H1 (cell line): ENCODE data around the gene ASPHD2. TPM values are rescaled to one million over a fixed set of nuclear protein-coding genes. Genes with fewer than 3 reads are reported as not detected.

ENCODE experiments used
- CTCF ChIA-PET: fragments of 300-600 bp; sonication (Branson Sonifier 250); formaldehyde crosslinking; loops from one replicate; lab custom pipeline; 2021; ENCODE audit not compliant: partially characterized antibody; lab: Charles Lee
- POLR2A ChIA-PET: fragments of 300-600 bp; sonication (Branson Sonifier 250); formaldehyde crosslinking; loops from one replicate; lab custom pipeline; 2021; ENCODE audit warnings: inconsistent platforms; ENCODE audit not compliant: partially characterized antibody; lab: Charles Lee
- DNase-seq, 2 experiments: peaks; one replicate each; pipeline versions ENCODE4 v3.0.0 to v3.0.0-alpha.2; 2010 to 2022; ENCODE audit warnings: low spot score in 2 of 2, low read depth in 1 of 2, mixed read lengths in 1 of 2
- FAIRE-seq: peaks from 2 replicates; lab custom pipeline; 2011; peaks lifted over from hg19 to GRCh38; lab: Jason Lieb, UNC
- H2AFZ ChIP-seq: 2 replicates; pipeline ENCODE4 v1.8.1; 2012; ENCODE audit warnings: low read length, inconsistent platforms
- H2AK5ac ChIP-seq: 2 replicates; pipeline ENCODE4 v1.6.1; 2013; ENCODE audit warnings: low read depth, low read length
- H2BK120ac ChIP-seq: replicated peaks from 2 replicates; pipeline ENCODE3; 2013; ENCODE audit warnings: low read depth, low read length, inconsistent platforms
- H2BK12ac ChIP-seq: 2 replicates; pipeline ENCODE4 v1.6.1; 2013; ENCODE audit warnings: low read depth, low read length
- H2BK15ac ChIP-seq: 2 replicates; pipeline ENCODE4 v1.6.1; 2013; ENCODE audit warnings: low read length
- H2BK20ac ChIP-seq: 2 replicates; pipeline ENCODE4 v1.6.1; 2013; ENCODE audit warnings: low read length
- H2BK5ac ChIP-seq: 2 replicates; pipeline ENCODE4 v1.6.1; 2013; ENCODE audit warnings: low read depth, low read length
- H3K14ac ChIP-seq: 2 replicates; pipeline ENCODE4 v1.6.1; 2013; ENCODE audit warnings: inconsistent platforms; ENCODE audit not compliant: insufficient read length
- H3K18ac ChIP-seq: 2 replicates; pipeline ENCODE4 v1.6.1; 2013; ENCODE audit warnings: low read length; ENCODE audit errors: extremely low read depth
- H3K23ac ChIP-seq: 2 replicates; pipeline ENCODE4 v1.6.1; 2013; ENCODE audit warnings: inconsistent platforms; ENCODE audit not compliant: insufficient read length
- H3K23me2 ChIP-seq: 2 replicates; pipeline ENCODE4 v1.6.1; 2013; ENCODE audit warnings: low read depth, low read length
- H3K27ac ChIP-seq: 2 replicates; pipeline ENCODE4 v1.6.1; 2011; ENCODE audit warnings: low read depth, low read length, inconsistent platforms
- H3K27me3 ChIP-seq, 4 experiments: replicated peaks in 1 of 4; 1 replicate in 1 of 4; 2 replicates in 3 of 4; pipeline versions ENCODE4 v1.6.1 to v1.8.1; 2011 to 2013; ENCODE audit warnings: low read length in 3 of 4, mild to moderate bottlenecking in 3 of 4, inconsistent platforms in 2 of 4, mixed read lengths in 2 of 4, moderate library complexity in 1 of 4; ENCODE audit not compliant: control insufficient read depth in 3 of 4, insufficient read depth in 3 of 4; ENCODE audit errors: extremely low read depth in 1 of 4
- H3K36me3 ChIP-seq, 4 experiments: 2 replicates each; pipeline versions ENCODE4 v1.6.1 to v1.8.1; 2011 to 2013; ENCODE audit warnings: mild to moderate bottlenecking in 4 of 4, low read length in 3 of 4, moderate library complexity in 2 of 4, control low read depth in 1 of 4, inconsistent platforms in 1 of 4; ENCODE audit not compliant: insufficient read depth in 4 of 4, control insufficient read depth in 2 of 4
- H3K4ac ChIP-seq: replicated peaks from 2 replicates; pipeline ENCODE3; 2013; ENCODE audit warnings: low read length, low read depth, mixed read lengths, inconsistent platforms; ENCODE audit not compliant: insufficient read length
- H3K4me1 ChIP-seq, 4 experiments: replicated peaks in 1 of 4; 1 replicate in 1 of 4; 2 replicates in 3 of 4; pipeline versions ENCODE4 v1.6.1 to v1.8.1; 2011 to 2013; ENCODE audit warnings: low read length in 3 of 4, inconsistent platforms in 2 of 4, mixed read lengths in 1 of 4; ENCODE audit not compliant: insufficient read depth in 4 of 4, control insufficient read depth in 3 of 4
- H3K4me2 ChIP-seq, 2 experiments: 2 replicates each; pipeline versions ENCODE4 v1.6.1 to v1.8.1; 2011 to 2013; ENCODE audit warnings: low read depth in 2 of 2, low read length in 2 of 2, control low read depth in 1 of 2, inconsistent platforms in 1 of 2, mild to moderate bottlenecking in 1 of 2; ENCODE audit not compliant: insufficient read depth in 1 of 2
- H3K4me3 ChIP-seq, 4 experiments: fragments of 200-600, 300-600 bp in 1 of 4; sonication (generic), shearing (Covaris generic), sonication (Bioruptor Twin) in 1 of 4; 2 replicates each; pipeline versions ENCODE4 v1.5.1 to v1.8.1; 2011 to 2016; ENCODE audit warnings: low read length in 4 of 4, low read depth in 3 of 4, control low read depth in 2 of 4, inconsistent platforms in 2 of 4, mild to moderate bottlenecking in 2 of 4, mixed read lengths in 1 of 4, moderate library complexity in 1 of 4; ENCODE audit not compliant: insufficient read depth in 2 of 4; ENCODE audit errors: extremely low read depth in 1 of 4
- H3K56ac ChIP-seq: replicated peaks from 2 replicates; pipeline ENCODE3; 2013; ENCODE audit warnings: low read depth, mild to moderate bottlenecking, mixed read lengths, low read length, inconsistent platforms; ENCODE audit not compliant: insufficient read length
- H3K79me1 ChIP-seq: 2 replicates; pipeline ENCODE4 v1.6.1; 2013; ENCODE audit warnings: low read depth, low read length, control low read depth
- H3K79me2 ChIP-seq, 2 experiments: 2 replicates each; pipeline versions ENCODE4 v1.6.1 to v1.8.1; 2012 to 2013; ENCODE audit warnings: low read length in 2 of 2, mild to moderate bottlenecking in 2 of 2, inconsistent platforms in 1 of 2; ENCODE audit not compliant: insufficient read depth in 2 of 2, control insufficient read depth in 1 of 2
- H3K9ac ChIP-seq, 4 experiments: replicated peaks in 1 of 4; 1 replicate in 1 of 4; 2 replicates in 3 of 4; pipeline versions ENCODE4 v1.6.1 to v1.8.1; 2011 to 2013; ENCODE audit warnings: low read depth in 3 of 4, low read length in 3 of 4, control low read depth in 2 of 4, mild to moderate bottlenecking in 2 of 4, moderate library complexity in 2 of 4, inconsistent platforms in 1 of 4; ENCODE audit errors: extremely low read depth in 1 of 4
- H3K9me3 ChIP-seq, 2 experiments: 2 replicates each; pipeline versions ENCODE4 v1.6.1 to v1.8.1; 2012 to 2013; ENCODE audit warnings: mild to moderate bottlenecking in 2 of 2, moderate library complexity in 2 of 2, control low read depth in 1 of 2, inconsistent platforms in 1 of 2, low read depth in 1 of 2, low read length in 1 of 2, mixed read lengths in 1 of 2; ENCODE audit not compliant: insufficient read depth in 2 of 2
- H4K20me1 ChIP-seq, 2 experiments: replicated peaks in 1 of 2; 2 replicates each; pipeline versions ENCODE3 to v1.8.1; 2011 to 2013; ENCODE audit warnings: inconsistent platforms in 2 of 2, low read length in 2 of 2, mild to moderate bottlenecking in 1 of 2; ENCODE audit not compliant: insufficient read depth in 2 of 2, control insufficient read depth in 1 of 2
- H4K5ac ChIP-seq: 2 replicates; pipeline ENCODE4 v1.6.1; 2013; ENCODE audit warnings: low read length, low read depth, mixed read lengths, inconsistent platforms; ENCODE audit not compliant: insufficient read length
- H4K8ac ChIP-seq: 2 replicates; pipeline ENCODE4 v1.8.0; 2013; ENCODE audit warnings: mild to moderate bottlenecking, moderate library complexity, low read length, inconsistent platforms; ENCODE audit not compliant: insufficient read depth; ENCODE audit errors: extremely low read depth
- H4K91ac ChIP-seq: replicated peaks from 2 replicates; pipeline ENCODE3; 2013; ENCODE audit warnings: low read length, mixed read lengths, inconsistent platforms; ENCODE audit not compliant: insufficient read length
- BRCA1 ChIP-seq: IDR thresholded peaks from 2 replicates; pipeline ENCODE4 v1.6.1; 2012; ENCODE audit warnings: low read depth, low read length, improper control_type of control experiment
- CBX5 ChIP-seq: fragments of 300-800, 300-1000 bp; sonication (generic); IDR thresholded peaks from 2 replicates; pipeline ENCODE4 v1.7.1; 2016; ENCODE audit warnings: antibody characterized with exemption, low read length, low read depth
- FOSL1 ChIP-seq: IDR thresholded peaks from 2 replicates; pipeline ENCODE4 v1.6.1; 2011; ENCODE audit warnings: mild to moderate bottlenecking, low read depth, low read length, moderate library complexity; ENCODE audit not compliant: insufficient read depth
- JUND ChIP-seq: IDR thresholded peaks from 2 replicates; pipeline ENCODE4 v1.6.1; 2011; ENCODE audit warnings: mild to moderate bottlenecking, improper control_type of control experiment, low read length
- KDM5A ChIP-seq: fragments of 200-600 bp; IDR thresholded peaks from 2 replicates; pipeline ENCODE4 v1.7.1; 2012; ENCODE audit warnings: mild to moderate bottlenecking, low read length, inconsistent platforms, mixed read lengths
- POLR2AphosphoS5 ChIP-seq: IDR thresholded peaks from 2 replicates; pipeline ENCODE4 v1.6.1; 2011; ENCODE audit warnings: low read depth, low read length
- RBBP5 ChIP-seq: IDR thresholded peaks from 2 replicates; pipeline ENCODE4 v1.7.1; 2012; ENCODE audit warnings: low read depth, mild to moderate bottlenecking, inconsistent platforms, low read length, moderate library complexity, borderline replicate concordance
- SIX5 ChIP-seq: IDR thresholded peaks from 2 replicates; pipeline ENCODE4 v1.6.1; 2011; ENCODE audit warnings: mild to moderate bottlenecking, low read depth, low read length
- SP4 ChIP-seq: IDR thresholded peaks from 2 replicates; pipeline ENCODE4 v1.6.1; 2012; ENCODE audit warnings: low read length, inconsistent platforms
- TAF7 ChIP-seq: optimal IDR thresholded peaks from 2 replicates; pipeline ENCODE3; 2011; ENCODE audit warnings: low read depth, mild to moderate bottlenecking, inconsistent platforms, low read length, moderate library complexity, borderline replicate concordance
- YY1 ChIP-seq: IDR thresholded peaks from 2 replicates; pipeline ENCODE4 v1.6.1; 2011; ENCODE audit warnings: low read depth, mild to moderate bottlenecking, low read length
- polyA plus RNA-seq, 7 experiments: library from polyadenylated mRNA; depleted of rRNA in 3 of 7; stranded (reverse) in 5 of 7; unstranded in 2 of 7; fragments of >200 nt in 5 of 7; fragments of 200-250 nt in 2 of 7; gene quantifications; 1 replicate in 5 of 7; 2 replicates in 1 of 7; 4 replicates in 1 of 7; pipeline versions ENCODE4 v1.2.1 to v1.2.3, GENCODE V29; 2011 to 2013; ENCODE audit warnings: missing spikeins in 2 of 7, mixed read lengths in 2 of 7
- total RNA-seq: library from RNA; stranded (reverse); fragmentation: NEBNext Ultra II Directional; extraction: Animal tissue kit (Norgen Biotek cat#: 25700); gene quantifications from 2 replicates; pipeline ENCODE4 v1.2.1, GENCODE V29; 2021
- TF ChIP-seq, protein P1 (sequence below): IDR thresholded peaks from 2 replicates; pipeline ENCODE4 v1.6.1; 2011; ENCODE audit warnings: low read length, improper control_type of control experiment
- TF ChIP-seq, protein P2 (sequence below): IDR thresholded peaks from 2 replicates; pipeline ENCODE4 v1.6.1; 2012; ENCODE audit warnings: low read length, inconsistent platforms

ASPHD2 gene
- total and polyA plus RNA-seq, 2 of the 8 experiments (the other 6 are each of a cell fraction or from before 2014, with no cell fraction given): 7.2 to 11.0 TPM

- Histone ChIP-seq H3K23me2 (no peaks in the 10 kb centered on the region; the same call in 1 of the 2 replicates), H3K9ac (no peak overlapping the region), H3K79me2 (peaks cover 0 to 8% of the 10 kb centered on the region in 2 experiments; a peak in 1 of 4 replicates), H3K14ac (no peak overlapping the region), H2AFZ (no peak overlapping the region), H3K4me1 (no peaks in the 10 kb centered on the region), H4K20me1 (peaks cover 2 to 3% of the 10 kb centered on the region in 2 experiments), H4K91ac (no peak overlapping the region), H3K4me2 (no peak overlapping the region), H2AK5ac (no peak overlapping the region), H2BK20ac (no peak overlapping the region), H3K36me3 (peaks cover 16 to 60% (median 50%) of the 10 kb centered on the region in 4 experiments; a peak in 7 of 8 replicates), H3K4me3 (no peak overlapping the region), H2BK5ac (no peak overlapping the region), H2BK15ac (no peak overlapping the region), H3K18ac (no peak overlapping the region), H3K9me3 (no peaks in the 10 kb centered on the region), H4K8ac (no peak overlapping the region), H2BK120ac (no peak overlapping the region), H3K27ac (no peak overlapping the region), H3K79me1 (no peaks in the 10 kb centered on the region), H3K23ac (no peak overlapping the region), H3K4ac (no peak overlapping the region), H3K56ac (no peak overlapping the region), H4K5ac (no peak overlapping the region), H3K27me3 (no peaks in the 10 kb centered on the region), H2BK12ac (no peak overlapping the region)
- POLR2A ChIA-PET: interaction anchor here (0.7 to 1.3 kb wide), 3 partner anchors 9 to 289 kb away, joined by 3 to 10 read pairs (median 4); partner anchors contain the start of genes HPS4 and SRRD
- FAIRE-seq (no peak), DNase-seq (no peak)
- CTCF ChIA-PET: interaction anchor here (0.8 to 1.3 kb wide), 2 partner anchors 15 to 58 kb away, joined by 3 to 5 read pairs; no protein-coding TSS in a partner anchor
- TF ChIP-seq RBBP5: no peak
- no peak for TF ChIP-seq BRCA1
- no peak for TF ChIP-seq POLR2AphosphoS5
- TF ChIP-seq, protein P1, sequence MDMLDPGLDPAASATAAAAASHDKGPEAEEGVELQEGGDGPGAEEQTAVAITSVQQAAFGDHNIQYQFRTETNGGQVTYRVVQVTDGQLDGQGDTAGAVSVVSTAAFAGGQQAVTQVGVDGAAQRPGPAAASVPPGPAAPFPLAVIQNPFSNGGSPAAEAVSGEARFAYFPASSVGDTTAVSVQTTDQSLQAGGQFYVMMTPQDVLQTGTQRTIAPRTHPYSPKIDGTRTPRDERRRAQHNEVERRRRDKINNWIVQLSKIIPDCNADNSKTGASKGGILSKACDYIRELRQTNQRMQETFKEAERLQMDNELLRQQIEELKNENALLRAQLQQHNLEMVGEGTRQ: no peak
- TF ChIP-seq CBX5: no peak
- TF ChIP-seq FOSL1: no peak
- TF ChIP-seq, protein P2, sequence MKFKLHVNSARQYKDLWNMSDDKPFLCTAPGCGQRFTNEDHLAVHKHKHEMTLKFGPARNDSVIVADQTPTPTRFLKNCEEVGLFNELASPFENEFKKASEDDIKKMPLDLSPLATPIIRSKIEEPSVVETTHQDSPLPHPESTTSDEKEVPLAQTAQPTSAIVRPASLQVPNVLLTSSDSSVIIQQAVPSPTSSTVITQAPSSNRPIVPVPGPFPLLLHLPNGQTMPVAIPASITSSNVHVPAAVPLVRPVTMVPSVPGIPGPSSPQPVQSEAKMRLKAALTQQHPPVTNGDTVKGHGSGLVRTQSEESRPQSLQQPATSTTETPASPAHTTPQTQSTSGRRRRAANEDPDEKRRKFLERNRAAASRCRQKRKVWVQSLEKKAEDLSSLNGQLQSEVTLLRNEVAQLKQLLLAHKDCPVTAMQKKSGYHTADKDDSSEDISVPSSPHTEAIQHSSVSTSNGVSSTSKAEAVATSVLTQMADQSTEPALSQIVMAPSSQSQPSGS: no peak
- TF ChIP-seq KDM5A: no peak
- no peak for TF ChIP-seq JUND
- no peak for TF ChIP-seq TAF7
- no peak for TF ChIP-seq SIX5
- TF ChIP-seq SP4: no peak
- TF ChIP-seq YY1: no peak
These were observed 45.6 kb downstream of the ASPHD2 start for GRCh38 chr22:26474682-26475081.
